Endothelial cell (in vitro differentiated cells): ENCODE data around the gene LYRM7. TPM values are rescaled to one million over a fixed set of nuclear protein-coding genes. Genes with fewer than 3 reads are reported as not detected.

ENCODE experiments used
- DNase-seq: peaks from one replicate; pipeline ENCODE4 v3.0.0; 2021; ENCODE audit warnings: low spot score
- H3K27ac Mint-ChIP-seq: one replicate; pipeline ENCODE4 v1.8.0; 2021; ENCODE audit warnings: mixed read lengths, inconsistent platforms; ENCODE audit not compliant: unreplicated experiment
- H3K27me3 Mint-ChIP-seq: one replicate; pipeline ENCODE4 v1.8.0; 2021; ENCODE audit warnings: mild to moderate bottlenecking, moderate library complexity, mixed read lengths, inconsistent platforms; ENCODE audit not compliant: unreplicated experiment
- H3K36me3 Mint-ChIP-seq: one replicate; pipeline ENCODE4 v1.8.0; 2021; ENCODE audit warnings: mild to moderate bottlenecking, low read depth, mixed read lengths, inconsistent platforms; ENCODE audit not compliant: unreplicated experiment
- H3K4me1 Mint-ChIP-seq: one replicate; pipeline ENCODE4 v1.8.0; 2021; ENCODE audit warnings: mild to moderate bottlenecking, mixed read lengths, inconsistent platforms; ENCODE audit not compliant: unreplicated experiment
- H3K4me3 Mint-ChIP-seq: one replicate; pipeline ENCODE4 v1.8.0; 2021; ENCODE audit warnings: mild to moderate bottlenecking, mixed read lengths, inconsistent platforms; ENCODE audit not compliant: unreplicated experiment
- H3K9me3 Mint-ChIP-seq: one replicate; pipeline ENCODE4 v1.8.0; 2021; ENCODE audit warnings: mixed read lengths, inconsistent platforms; ENCODE audit not compliant: unreplicated experiment
- CTCF ChIP-seq: fragments of 200-600 bp; sonication (generic); IDR thresholded peaks from one replicate; pipeline ENCODE4 v1.5.0; 2021; ENCODE audit warnings: antibody characterized with exemption; ENCODE audit not compliant: unreplicated experiment
- total RNA-seq: library from RNA; stranded (reverse); fragmentation: NEBNext Ultra II Directional; extraction: Animal tissue kit (Norgen Biotek cat#: 25700); gene quantifications from one replicate; pipeline ENCODE4 v1.2.1, GENCODE V29; 2021; ENCODE audit not compliant: unreplicated experiment

The LYRM7 gene
- total RNA-seq, 1 donor from 2014 or later = 6.3 TPM

- TF ChIP-seq CTCF = no peak
- Mint-ChIP-seq H3K4me3 (peak overlapping the region; percentile 92), H3K36me3 (peaks cover 3% of the 10 kb centered on the region), H3K4me1 (peaks cover 11% of the 10 kb centered on the region), H3K27ac (peak overlapping the region; percentile 93), H3K9me3 (no peaks in the 10 kb centered on the region), H3K27me3 (no peaks in the 10 kb centered on the region)
- DNase-seq = no peak
These were observed 599 bp downstream of the LYRM7 start for GRCh38 chr5:131171276-131171810.

DNA sequence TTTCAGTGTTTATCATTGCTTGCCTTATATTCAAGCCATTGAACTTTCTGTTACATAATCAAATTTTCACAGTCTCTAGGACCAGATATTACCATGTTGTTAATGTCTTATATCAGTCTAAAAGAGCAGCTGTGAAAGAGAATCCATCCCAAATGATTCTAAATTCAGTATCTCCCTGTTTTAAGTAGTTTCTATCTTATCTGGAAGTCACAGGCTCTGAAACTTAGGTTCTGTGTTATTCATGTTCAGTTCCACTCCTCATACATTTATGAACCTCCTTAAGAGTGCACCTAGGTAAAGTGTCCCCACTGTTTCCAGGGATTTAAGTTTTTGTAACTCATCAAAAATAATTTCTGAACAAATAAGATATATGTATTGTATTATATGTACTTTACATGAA is 9.7 kb downstream of the LYRM7 start:
- no peak for TF ChIP-seq CTCF
- H3K27ac Mint-ChIP-seq = no peak overlapping the region
- no peak for DNase-seq
- no peaks in the 10 kb centered on the region for H3K27me3 Mint-ChIP-seq
- H3K4me1 Mint-ChIP-seq = no peaks in the 10 kb centered on the region
- no peaks in the 10 kb centered on the region for H3K9me3 Mint-ChIP-seq
- no peaks in the 10 kb centered on the region for H3K36me3 Mint-ChIP-seq
- H3K4me3 Mint-ChIP-seq = no peak overlapping the region

DNA sequence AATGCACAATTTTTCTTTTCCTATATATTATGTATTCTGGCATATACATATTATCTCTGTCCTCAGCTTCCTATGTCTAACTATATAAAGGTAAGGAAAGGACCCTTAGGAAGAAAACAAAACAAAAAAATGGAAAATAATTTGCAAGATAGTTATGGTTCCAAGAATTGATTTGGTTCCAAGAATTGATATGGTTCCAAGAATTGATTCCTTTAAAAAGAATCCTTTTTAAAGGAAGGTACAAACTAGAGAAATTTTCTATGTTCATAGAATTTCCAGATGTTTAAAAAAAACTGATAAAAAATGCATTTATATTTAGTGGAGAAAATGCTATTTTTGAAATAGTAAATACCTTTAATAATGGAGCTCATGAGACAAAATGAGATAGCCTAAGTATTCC is 12.1 kb downstream of the LYRM7 start:
- no peak for DNase-seq
- Mint-ChIP-seq H3K4me3 (no peak overlapping the region), H3K27ac (no peak overlapping the region), H3K27me3 (no peaks in the 10 kb centered on the region), H3K9me3 (no peaks in the 10 kb centered on the region), H3K36me3 (no peaks in the 10 kb centered on the region), H3K4me1 (no peaks in the 10 kb centered on the region)
- no peak for TF ChIP-seq CTCF

DNA sequence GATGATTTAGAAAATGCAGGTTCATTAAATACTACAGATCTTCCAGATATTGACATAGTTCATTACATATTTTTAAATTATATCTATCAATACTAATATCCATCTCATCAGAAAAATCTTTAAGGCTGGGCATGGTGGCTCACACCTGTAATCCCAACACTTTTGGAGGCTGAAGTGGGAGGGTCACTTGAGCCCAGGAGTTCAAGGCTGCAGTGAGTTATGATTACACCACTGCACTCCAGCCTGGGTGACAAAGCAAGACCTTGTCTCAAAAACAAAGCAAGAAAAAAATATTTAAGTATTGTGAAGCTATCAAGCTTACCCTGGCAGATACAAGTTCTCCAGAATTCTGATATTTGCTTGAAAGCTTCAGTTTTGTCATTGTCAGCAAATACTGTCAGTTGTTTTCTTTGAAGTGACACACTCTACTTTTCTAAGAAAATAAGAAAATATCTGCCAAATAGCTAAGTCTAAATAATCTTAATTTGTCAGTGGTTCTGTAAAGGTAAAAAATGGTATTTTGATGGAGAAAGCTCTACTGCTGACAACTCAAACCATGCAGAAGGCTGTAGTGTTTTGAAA is 14.9 kb downstream of the LYRM7 start:
- Mint-ChIP-seq H3K27me3 (no peaks in the 10 kb centered on the region), H3K9me3 (no peaks in the 10 kb centered on the region), H3K4me3 (no peak overlapping the region), H3K4me1 (no peaks in the 10 kb centered on the region), H3K27ac (no peak overlapping the region), H3K36me3 (no peaks in the 10 kb centered on the region)
- TF ChIP-seq CTCF = no peak
- no peak for DNase-seq

GRCh38 chr5:131186561-131187256 is 16.0 kb downstream of the LYRM7 start:
- no peak for DNase-seq
- Mint-ChIP-seq H3K27me3 (no peaks in the 10 kb centered on the region), H3K4me3 (no peak overlapping the region), H3K36me3 (no peaks in the 10 kb centered on the region), H3K9me3 (no peaks in the 10 kb centered on the region), H3K27ac (no peak overlapping the region), H3K4me1 (no peaks in the 10 kb centered on the region)
- no peak for TF ChIP-seq CTCF
